ENCODE measurements around the gene DKC1.

GRCh38 chrX:154721155-154721554 is 41.5 kb upstream of the DKC1 start:
- no peak for TF ChIP-seq POLR2A (IDR thresholded peaks at IDR 0.05)
- TF ChIP-seq CTCF (IDR thresholded peaks at IDR 0.05), result no peak

All from testis (tissue), 2 donors.